ENCODE results near the gene SEZ6L2.
A peak's percentile ranks its signal among the peaks of the same experiment; 100 is the strongest.

SEZ6L2 gene

GRCh38 chr16:29860218-29860617 lies 39.1 kb downstream of the SEZ6L2 start:
- DNase-seq (ENCODE audit: low spot score): no peak
- no peak overlapping the region for H3K4me3 ChIP-seq
- TF ChIP-seq CTCF (IDR thresholded peaks at IDR 0.05): no peak
- H3K27ac ChIP-seq: no peak overlapping the region

DNA sequence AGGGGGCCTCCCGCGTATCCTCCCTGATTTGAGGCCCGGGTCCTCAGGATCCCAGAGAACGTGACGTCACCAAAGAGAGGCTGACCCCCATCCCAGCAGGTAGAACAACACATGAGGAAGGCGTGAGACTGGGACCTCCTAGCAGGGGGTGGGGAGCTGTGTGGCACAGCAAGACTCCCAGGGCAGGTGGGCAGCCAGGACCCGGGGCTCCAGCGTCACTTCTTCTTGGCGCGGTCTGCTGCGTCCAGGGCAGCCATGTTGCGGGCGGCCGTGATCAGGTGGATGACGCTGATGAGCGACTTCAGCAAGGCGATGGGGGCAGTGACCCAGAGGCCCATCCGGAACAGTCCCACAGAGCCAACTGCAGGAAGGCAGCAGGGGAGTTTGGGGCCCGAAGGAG lies 40.4 kb downstream of the SEZ6L2 start:
- Histone ChIP-seq H3K4me3 (no peak overlapping the region), H3K27ac (peak overlapping the region; percentile 30 to 50)
- no peak for TF ChIP-seq CTCF (IDR thresholded peaks at IDR 0.05)
- DNase-seq (ENCODE audit: low spot score): no peak

DNA sequence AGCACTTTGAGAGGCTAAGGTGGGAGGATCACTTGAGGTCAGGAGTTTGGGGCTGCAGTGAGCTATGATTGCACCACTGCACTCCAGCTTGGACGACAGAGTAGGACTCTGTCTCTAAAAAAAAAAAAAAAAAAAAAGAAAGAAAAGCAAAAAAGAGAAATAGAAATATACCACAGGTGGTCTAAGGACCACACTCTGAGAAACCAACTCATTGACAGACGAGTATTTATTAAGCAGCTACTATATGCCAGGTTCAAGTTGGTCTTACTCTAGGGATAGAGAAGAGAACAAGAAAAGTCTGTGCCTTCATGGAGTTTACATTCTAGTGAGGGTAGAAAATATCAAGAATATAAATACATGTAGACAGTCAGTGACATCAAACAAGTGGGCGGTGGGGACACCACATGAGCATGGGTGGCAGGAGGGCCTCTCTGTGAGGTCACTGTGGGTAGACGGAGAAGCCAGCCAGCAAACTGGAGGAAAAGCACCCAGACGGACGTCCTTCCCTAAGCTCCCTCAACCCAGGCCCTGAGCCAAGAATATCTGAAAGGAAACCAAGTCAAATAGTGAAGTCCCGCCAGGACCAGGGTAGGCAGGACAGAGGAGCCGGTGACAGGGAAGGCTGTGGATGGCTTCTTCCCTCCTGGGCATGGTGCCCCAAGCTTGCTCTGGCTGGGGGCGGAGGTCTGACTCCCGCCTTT lies 41.1 kb downstream of the SEZ6L2 start:
- DNase-seq (ENCODE audit: low spot score): no peak

GRCh38 chr16:29857133-29857760 lies 42.1 kb downstream of the SEZ6L2 start:
- Histone ChIP-seq H3K4me3 (no peak overlapping the region), H3K27ac (no peak overlapping the region)
- TF ChIP-seq CTCF (IDR thresholded peaks at IDR 0.05): no peak
- no peak for DNase-seq (ENCODE audit: low spot score)

More for the DNA sequence above, 41.1 kb downstream of the SEZ6L2 start:
- Histone ChIP-seq H3K27ac (peak overlapping the region; percentile 30 to 50), H3K4me3 (no peak overlapping the region)
- TF ChIP-seq CTCF (IDR thresholded peaks at IDR 0.05): no peak

DNA sequence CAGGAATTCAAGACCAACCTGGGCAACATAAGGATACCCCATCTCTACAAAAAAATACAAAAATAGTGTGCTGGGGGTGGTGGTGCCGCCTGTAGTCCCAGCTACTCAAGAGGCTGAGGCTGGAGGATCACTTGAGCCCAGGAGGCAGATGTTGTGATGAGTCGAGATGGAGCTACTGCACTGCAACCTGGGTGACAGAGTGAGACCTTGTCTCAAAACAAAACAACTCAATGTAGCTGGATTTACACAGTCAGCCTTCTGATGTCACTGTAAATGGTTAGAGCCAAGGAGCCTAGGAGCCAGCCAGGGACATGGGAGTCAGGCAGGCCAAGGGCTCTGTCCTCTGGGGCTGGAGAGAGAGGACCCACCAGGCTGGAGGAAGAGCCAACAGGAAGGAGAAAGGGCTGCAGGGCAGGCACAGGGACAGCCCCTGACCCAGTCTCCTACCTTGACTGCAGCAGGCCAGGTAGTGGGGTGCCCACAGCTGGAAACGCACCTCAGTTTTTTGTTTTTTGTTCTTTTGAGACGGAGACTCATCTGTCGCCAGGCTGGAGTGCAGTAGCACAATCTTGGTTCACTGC lies 44.7 kb downstream of the SEZ6L2 start:
- no peak for TF ChIP-seq CTCF (IDR thresholded peaks at IDR 0.05)
- Histone ChIP-seq H3K27ac (no peak overlapping the region), H3K4me3 (no peak overlapping the region)
- no peak for DNase-seq (ENCODE audit: low spot score)

DNA sequence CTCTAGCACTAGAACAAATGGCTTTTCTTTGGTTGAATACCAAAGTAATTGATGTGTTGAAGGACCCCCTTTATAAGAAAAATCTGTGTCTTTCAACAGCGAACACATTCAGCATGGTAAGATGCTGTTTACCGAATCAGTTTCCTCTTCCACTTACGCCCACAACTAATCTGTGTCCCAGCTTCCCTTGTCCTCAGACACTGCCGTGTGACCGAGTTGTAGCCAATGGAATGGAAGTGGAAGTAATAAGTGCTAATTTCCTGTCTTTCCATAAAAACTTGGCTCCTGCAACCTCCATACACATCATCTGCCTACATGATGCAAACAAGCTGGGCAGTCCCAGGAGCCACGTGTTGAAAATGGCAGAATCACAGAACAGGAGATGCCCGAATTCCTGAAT lies 46.7 kb downstream of the SEZ6L2 start:
- Histone ChIP-seq H3K4me3 (no peak overlapping the region), H3K27ac (no peak overlapping the region)
- no peak for DNase-seq (ENCODE audit: low spot score)
- TF ChIP-seq CTCF (IDR thresholded peaks at IDR 0.05): no peak

GRCh38 chr16:29850998-29851397 lies 48.4 kb downstream of the SEZ6L2 start:
- DNase-seq (ENCODE audit: low spot score): no peak
- TF ChIP-seq CTCF (IDR thresholded peaks at IDR 0.05): no peak
- H3K4me3 ChIP-seq: no peak overlapping the region
- H3K27ac ChIP-seq: no peak overlapping the region
